SU-DHL-6 (cell line): ENCODE data around the gene BTBD9.
A peak's percentile ranks its signal among the peaks of the same experiment; 100 is the strongest.

Source experiments
- H2AFZ ChIP-seq: fragments of 200-600 bp; sonication (generic); 2 replicates; pipeline ENCODE4 v1.6.1; 2014; ENCODE audit warnings: low read depth, mild to moderate bottlenecking, moderate library complexity, mixed read lengths, antibody characterized with exemption, low read length; ENCODE audit not compliant: severe bottlenecking
- H3F3A ChIP-seq: fragments of 200-600 bp; shearing (Covaris generic); 2 replicates; pipeline ENCODE4 v1.6.0; 2016; ENCODE audit warnings: antibody characterized with exemption, mild to moderate bottlenecking; ENCODE audit not compliant: insufficient read depth
- H3K27ac ChIP-seq: fragments of 200-600 bp; sonication (generic); 2 replicates; pipeline ENCODE4 v1.5.1; 2016; ENCODE audit warnings: low read depth, mild to moderate bottlenecking, low read length, moderate library complexity, mixed read lengths
- H3K27me3 ChIP-seq: fragments of 200-600 bp; sonication (generic), shearing (Covaris generic); 2 replicates; pipeline ENCODE4 v1.6.0; 2014; ENCODE audit warnings: mild to moderate bottlenecking, low read length
- H3K36me3 ChIP-seq: fragments of 200-600 bp; sonication (generic); 2 replicates; pipeline ENCODE4 v1.6.1; 2014; ENCODE audit warnings: mild to moderate bottlenecking, low read length, mixed read lengths
- H3K4me2 ChIP-seq: fragments of 300-600, 200-600 bp; shearing (Covaris generic), sonication (generic); 2 replicates; pipeline ENCODE4 v1.6.0; 2014; ENCODE audit warnings: low read length, low read depth, mild to moderate bottlenecking; ENCODE audit not compliant: poor library complexity, severe bottlenecking
- H3K4me3 ChIP-seq: fragments of 200-600 bp; sonication (generic); 2 replicates; pipeline ENCODE4 v1.5.1; 2014; ENCODE audit warnings: antibody characterized with exemption, low read length, mild to moderate bottlenecking, mixed read lengths; ENCODE audit not compliant: insufficient read depth, poor library complexity, severe bottlenecking
- H3K79me2 ChIP-seq: fragments of 200-600 bp; sonication (generic); 2 replicates; pipeline ENCODE4 v1.6.1; 2014; ENCODE audit warnings: mild to moderate bottlenecking, low read length, moderate library complexity; ENCODE audit not compliant: insufficient read depth
- H3K9ac ChIP-seq: fragments of 200-600 bp; sonication (generic); 2 replicates; pipeline ENCODE4 v1.7.0; 2014; ENCODE audit warnings: mild to moderate bottlenecking, low read length
- H3K9me2 ChIP-seq: fragments of 200-600 bp; sonication (generic); replicated peaks from 2 replicates; pipeline ENCODE4 v1.6.1; 2014; ENCODE audit warnings: low read length; ENCODE audit not compliant: insufficient read depth
- H3K9me3 ChIP-seq: fragments of 200-600 bp; sonication (generic); 2 replicates; pipeline ENCODE4 v1.6.1; 2014; ENCODE audit warnings: low read length, mixed read lengths; ENCODE audit not compliant: insufficient read depth
- H4K20me1 ChIP-seq: fragments of 200-600 bp; sonication (generic); 2 replicates; pipeline ENCODE4 v1.6.1; 2014; ENCODE audit warnings: low read depth, mild to moderate bottlenecking, antibody characterized with exemption, low read length, moderate library complexity, mixed read lengths
- EZH2phosphoT487 ChIP-seq: fragments of 200-600 bp; sonication (generic), shearing (Covaris generic); conservative IDR thresholded peaks from 2 replicates; pipeline ENCODE4 v1.6.1; 2018; ENCODE audit warnings: mild to moderate bottlenecking, antibody characterized with exemption, low read length, moderate library complexity, mixed read lengths
- TF ChIP-seq, protein P1 (sequence below): fragments of 200-600 bp; sonication (generic); IDR thresholded peaks from one replicate; pipeline ENCODE4 v1.5.1; 2017; ENCODE audit warnings: antibody characterized with exemption, mild to moderate bottlenecking, low read length, moderate library complexity; ENCODE audit not compliant: insufficient read depth, poor library complexity, severe bottlenecking

The BTBD9 gene

GRCh38 chr6:38554014-38554413 is 85.7 kb downstream of the BTBD9 start:
- TF ChIP-seq, protein P1, sequence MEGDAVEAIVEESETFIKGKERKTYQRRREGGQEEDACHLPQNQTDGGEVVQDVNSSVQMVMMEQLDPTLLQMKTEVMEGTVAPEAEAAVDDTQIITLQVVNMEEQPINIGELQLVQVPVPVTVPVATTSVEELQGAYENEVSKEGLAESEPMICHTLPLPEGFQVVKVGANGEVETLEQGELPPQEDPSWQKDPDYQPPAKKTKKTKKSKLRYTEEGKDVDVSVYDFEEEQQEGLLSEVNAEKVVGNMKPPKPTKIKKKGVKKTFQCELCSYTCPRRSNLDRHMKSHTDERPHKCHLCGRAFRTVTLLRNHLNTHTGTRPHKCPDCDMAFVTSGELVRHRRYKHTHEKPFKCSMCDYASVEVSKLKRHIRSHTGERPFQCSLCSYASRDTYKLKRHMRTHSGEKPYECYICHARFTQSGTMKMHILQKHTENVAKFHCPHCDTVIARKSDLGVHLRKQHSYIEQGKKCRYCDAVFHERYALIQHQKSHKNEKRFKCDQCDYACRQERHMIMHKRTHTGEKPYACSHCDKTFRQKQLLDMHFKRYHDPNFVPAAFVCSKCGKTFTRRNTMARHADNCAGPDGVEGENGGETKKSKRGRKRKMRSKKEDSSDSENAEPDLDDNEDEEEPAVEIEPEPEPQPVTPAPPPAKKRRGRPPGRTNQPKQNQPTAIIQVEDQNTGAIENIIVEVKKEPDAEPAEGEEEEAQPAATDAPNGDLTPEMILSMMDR, result no peak
- Histone ChIP-seq H3F3A (no peaks in the 10 kb centered on the region), H4K20me1 (no peaks in the 10 kb centered on the region), H3K4me2 (no peak overlapping the region), H3K27ac (no peak overlapping the region), H3K79me2 (no peaks in the 10 kb centered on the region), H3K9ac (no peak overlapping the region), H3K9me3 (no peaks in the 10 kb centered on the region), H3K4me3 (no peak overlapping the region), H3K9me2 (no peaks in the 10 kb centered on the region), H3K36me3 (no peaks in the 10 kb centered on the region), H3K27me3 (no peaks in the 10 kb centered on the region), H2AFZ (no peak overlapping the region)

DNA sequence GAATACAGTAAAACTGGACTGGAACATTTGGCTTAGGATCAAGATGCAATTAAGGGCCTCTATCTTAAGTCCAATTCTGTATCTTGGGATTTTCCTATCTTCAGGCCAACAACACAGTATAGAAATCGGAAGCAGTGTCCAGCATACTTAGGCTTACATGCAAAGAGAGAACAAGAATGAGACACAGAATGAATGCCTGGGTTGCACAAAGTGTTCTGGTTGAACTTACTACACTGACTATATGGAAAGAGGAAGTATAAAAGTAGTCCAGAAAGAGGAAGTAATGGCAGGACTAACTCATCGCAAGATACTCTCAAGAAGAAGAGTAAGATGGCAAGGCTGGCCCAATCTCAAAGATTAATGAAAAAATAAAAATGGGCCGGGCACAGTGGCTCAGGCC is 87.6 kb downstream of the BTBD9 start:
- H3K9ac ChIP-seq, result no peak overlapping the region
- no peaks in the 10 kb centered on the region for H3K9me2 ChIP-seq
- TF ChIP-seq, protein P1, result no peak
- no peak for TF ChIP-seq EZH2phosphoT487
- peak overlapping the region; percentile 15 for H3K27ac ChIP-seq
- no peaks in the 10 kb centered on the region for H3K36me3 ChIP-seq
- H3K9me3 ChIP-seq, result no peaks in the 10 kb centered on the region
- no peak overlapping the region for H2AFZ ChIP-seq
- no peaks in the 10 kb centered on the region for H3K79me2 ChIP-seq
- H3F3A ChIP-seq, result no peaks in the 10 kb centered on the region
- H3K4me3 ChIP-seq, result no peak overlapping the region
- H3K4me2 ChIP-seq, result peak overlapping the region; percentile 31
- no peaks in the 10 kb centered on the region for H3K27me3 ChIP-seq
- no peaks in the 10 kb centered on the region for H4K20me1 ChIP-seq

GRCh38 chr6:38549795-38550194 is 89.9 kb downstream of the BTBD9 start:
- H3F3A ChIP-seq, result no peaks in the 10 kb centered on the region
- no peak overlapping the region for H3K9ac ChIP-seq
- no peaks in the 10 kb centered on the region for H3K9me3 ChIP-seq
- TF ChIP-seq, protein P1, result no peak
- no peak for TF ChIP-seq EZH2phosphoT487
- H3K27me3 ChIP-seq, result no peaks in the 10 kb centered on the region
- no peak overlapping the region for H3K4me2 ChIP-seq
- H3K79me2 ChIP-seq, result no peaks in the 10 kb centered on the region
- H3K27ac ChIP-seq, result no peak overlapping the region
- no peak overlapping the region for H3K4me3 ChIP-seq
- H2AFZ ChIP-seq, result no peak overlapping the region
- H3K36me3 ChIP-seq, result no peaks in the 10 kb centered on the region
- H4K20me1 ChIP-seq, result no peaks in the 10 kb centered on the region
- H3K9me2 ChIP-seq, result no peaks in the 10 kb centered on the region

DNA sequence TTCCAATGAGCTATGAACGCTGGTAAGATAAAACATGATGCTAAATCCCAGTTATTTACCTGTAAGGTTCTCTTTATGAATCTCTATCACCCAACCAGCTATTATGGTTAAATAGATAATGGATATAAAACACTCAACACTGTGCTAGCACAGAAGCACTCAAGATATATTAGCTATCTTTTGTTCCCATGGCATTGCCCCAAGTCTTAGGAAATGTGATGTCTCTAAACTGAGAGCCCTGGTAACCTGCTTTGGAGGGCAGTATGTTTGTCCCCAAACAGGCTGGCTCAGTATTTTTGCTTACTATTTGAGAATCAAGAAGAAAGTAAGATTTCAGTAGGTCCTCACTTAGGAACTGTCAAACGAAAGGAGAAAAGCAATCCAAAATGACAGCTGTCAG is 90.5 kb downstream of the BTBD9 start:
- H2AFZ ChIP-seq, result no peak overlapping the region
- H4K20me1 ChIP-seq, result no peaks in the 10 kb centered on the region
- H3K9me2 ChIP-seq, result no peaks in the 10 kb centered on the region
- no peak for TF ChIP-seq EZH2phosphoT487
- TF ChIP-seq, protein P1, result no peak
- H3K79me2 ChIP-seq, result no peaks in the 10 kb centered on the region
- no peak overlapping the region for H3K27ac ChIP-seq
- H3K9me3 ChIP-seq, result no peaks in the 10 kb centered on the region
- H3K4me2 ChIP-seq, result no peak overlapping the region
- H3K9ac ChIP-seq, result no peak overlapping the region
- H3K27me3 ChIP-seq, result no peaks in the 10 kb centered on the region
- no peak overlapping the region for H3K4me3 ChIP-seq
- no peaks in the 10 kb centered on the region for H3F3A ChIP-seq
- no peaks in the 10 kb centered on the region for H3K36me3 ChIP-seq
